ENCODE measurements around the gene UGT1A8.
"Not testable (repeated sequence)": the region's sequence is repeated elsewhere in the genome, so short reads cannot be mapped to it uniquely, and the experiment has no call there.

Gene UGT1A8

DNA sequence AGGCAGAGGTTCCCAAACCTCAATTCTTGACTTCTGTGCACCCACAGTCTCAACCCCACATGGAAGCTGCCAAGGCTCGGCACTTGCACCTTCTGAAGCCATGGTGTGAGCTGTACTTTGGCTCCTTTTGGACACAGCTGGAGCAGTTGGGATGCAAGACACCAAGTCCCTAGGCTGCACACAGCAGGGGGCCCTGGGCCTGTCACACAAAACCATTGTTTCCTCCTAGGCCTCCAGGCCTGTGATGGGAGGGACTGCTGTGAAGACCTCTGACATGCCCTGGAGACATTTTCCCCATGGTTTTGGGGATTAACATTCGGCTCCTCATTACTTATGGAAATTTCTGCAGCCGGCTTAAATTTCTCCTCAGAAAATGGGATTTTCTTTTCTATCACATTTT, 28.6 kb downstream of the UGT1A8 start:
- not testable (repeated sequence) for DNase-seq

DNA sequence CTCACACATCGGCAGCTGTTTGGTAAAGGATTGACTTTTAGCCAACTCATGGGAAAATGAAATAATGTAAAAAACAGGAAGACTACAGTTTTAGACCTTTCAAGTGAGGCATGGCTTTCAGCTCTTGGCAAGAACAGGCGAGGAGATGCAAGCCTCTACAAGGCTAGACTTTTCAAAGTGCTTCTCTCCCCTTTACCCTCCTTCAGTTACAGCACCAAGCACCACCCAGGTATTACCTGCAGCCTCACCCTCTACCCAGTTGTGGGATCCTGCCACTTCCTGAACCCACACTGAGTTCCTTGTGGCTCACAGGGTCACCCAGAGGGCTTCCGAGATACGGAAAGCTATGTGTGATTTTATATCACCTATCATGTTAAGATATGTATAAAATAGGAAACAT, 33.5 kb downstream of the UGT1A8 start:
- DNase-seq = no peak

DNA sequence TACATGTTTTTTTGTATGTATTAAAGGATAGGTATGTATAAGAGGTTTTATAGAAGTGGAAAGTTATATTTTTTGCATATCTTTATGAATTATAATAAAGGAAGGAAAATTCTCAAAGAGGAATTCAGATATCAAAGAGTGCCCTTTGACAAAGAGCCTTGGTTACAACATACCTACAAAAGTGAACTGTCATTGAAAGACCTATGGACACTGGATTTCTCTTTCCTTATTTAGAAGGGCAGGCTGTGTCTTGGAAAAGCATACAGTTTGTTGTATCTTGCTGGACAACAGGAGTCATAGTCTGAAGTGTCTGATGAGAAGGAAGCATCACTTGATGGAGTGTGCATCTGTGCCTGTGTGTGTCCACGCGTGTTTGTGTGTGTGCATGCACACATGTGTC, 34.0 kb downstream of the UGT1A8 start:
- DNase-seq = no peak

DNA sequence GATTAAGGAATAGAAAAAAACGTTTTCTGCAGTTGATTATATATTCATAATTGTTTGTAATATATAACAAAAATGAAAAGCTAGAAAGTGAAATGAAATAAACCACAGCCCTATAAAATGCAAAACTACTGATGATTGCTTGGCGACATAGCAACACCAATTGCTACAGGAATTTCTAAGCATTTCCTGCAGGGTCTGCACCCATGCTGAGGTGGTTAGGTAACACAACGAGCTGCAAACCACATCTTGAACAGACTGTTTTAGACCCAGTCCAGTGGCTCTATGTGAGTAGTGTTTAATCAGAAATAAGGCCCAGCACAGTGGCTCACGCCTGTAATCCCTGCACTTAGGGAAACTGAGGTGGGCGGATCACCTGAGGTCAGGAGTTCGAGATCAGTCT, 37.1 kb downstream of the UGT1A8 start:
- DNase-seq = no peak

DNA sequence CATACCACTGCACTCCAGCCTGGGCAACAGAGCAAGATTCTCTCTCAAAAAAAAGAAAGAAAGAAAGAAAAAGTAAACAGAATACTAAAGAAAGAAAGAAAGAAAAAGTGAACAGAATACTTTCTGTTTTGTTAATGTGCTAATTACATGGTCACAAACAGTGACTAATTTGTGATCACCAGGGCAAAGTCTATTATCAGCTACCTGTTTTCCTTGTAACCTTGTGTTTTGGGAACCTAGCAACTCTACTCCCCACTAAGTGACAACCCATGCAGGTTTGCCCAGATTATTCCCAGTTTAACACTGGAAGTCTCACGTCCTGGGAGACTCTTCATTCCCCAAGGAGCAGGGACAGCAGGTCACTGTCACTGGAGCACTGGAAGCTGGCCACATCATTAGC, 37.6 kb downstream of the UGT1A8 start:
- DNase-seq = no peak

DNA sequence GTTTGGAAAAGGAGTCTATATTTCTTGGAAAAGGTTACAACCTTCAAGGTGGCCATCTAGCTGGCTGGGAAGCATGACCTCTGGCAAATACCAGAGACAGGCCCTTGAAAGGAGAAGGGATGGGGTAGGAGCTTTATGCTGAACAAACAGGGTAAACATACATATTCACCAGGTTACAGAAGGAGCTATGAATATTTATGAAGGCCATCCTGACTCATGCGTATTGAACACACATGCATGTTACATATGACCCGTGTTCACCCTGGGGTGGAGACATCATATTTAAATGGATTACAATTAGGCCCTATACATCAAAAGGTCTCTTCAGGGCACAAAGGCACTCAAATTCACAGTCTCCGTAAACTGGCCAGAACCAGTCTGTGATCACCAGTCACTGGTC, 38.5 kb downstream of the UGT1A8 start:
- DNase-seq = not testable (repeated sequence)

DNA sequence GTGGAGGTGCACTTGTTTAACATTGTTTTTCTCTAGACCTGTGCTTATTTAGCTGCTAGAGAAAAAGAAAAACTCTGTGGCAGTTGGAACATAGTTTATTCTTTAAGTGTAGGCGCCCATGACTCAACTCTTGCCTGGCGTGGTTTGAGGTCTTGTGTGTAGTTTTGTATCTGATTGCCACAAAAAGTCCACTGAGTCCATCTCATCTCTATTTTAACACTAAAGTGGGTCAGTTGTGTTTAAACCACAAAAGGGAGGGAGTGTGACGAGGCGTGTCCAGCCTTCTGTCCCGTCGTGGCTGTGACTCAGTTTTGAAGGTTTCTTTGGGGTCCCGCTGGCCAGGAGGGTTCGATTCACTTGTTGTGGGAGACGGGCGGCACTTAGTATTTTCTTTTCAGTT, 39.0 kb downstream of the UGT1A8 start:
- no peak for DNase-seq

DNA sequence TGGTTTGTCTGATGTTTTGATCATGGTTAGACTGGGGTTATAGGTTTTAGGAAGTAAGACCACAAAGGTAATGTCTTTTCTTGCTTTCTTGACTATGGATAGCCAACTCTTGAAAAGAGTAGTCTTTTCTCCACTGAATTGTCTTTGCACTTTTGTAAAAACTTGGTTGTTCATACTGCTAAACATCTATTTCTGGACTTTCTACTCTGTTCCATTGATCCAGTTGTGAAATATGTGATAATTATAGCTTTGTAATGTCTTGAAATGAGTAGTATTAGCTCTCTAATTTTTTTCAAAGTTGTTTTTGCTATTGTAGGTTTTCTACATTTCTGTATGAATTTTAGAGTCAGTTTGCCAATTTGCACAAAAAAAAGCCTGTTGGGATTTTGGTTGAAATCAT, 41.2 kb downstream of the UGT1A8 start:
- DNase-seq = no peak

DNA sequence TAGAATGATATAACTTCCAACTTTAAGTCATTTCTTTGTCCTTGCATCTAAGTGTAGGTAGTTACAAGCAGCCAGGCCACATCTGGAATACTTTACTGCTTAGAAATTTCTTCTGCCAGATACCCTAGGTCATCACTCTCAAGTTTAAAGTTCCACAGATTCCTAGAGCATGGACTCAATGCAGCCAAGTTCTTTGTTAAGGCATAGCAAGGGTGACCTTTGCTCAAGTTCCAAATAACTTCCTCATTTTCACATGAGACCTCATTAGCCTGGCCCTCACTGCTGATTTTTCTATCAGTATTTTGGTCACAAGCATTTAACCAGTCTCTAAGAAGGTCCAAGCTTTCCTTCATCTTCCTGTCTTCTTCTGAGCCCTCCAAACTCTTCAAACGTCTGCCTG, 46.5 kb downstream of the UGT1A8 start:
- DNase-seq = no peak

DNA sequence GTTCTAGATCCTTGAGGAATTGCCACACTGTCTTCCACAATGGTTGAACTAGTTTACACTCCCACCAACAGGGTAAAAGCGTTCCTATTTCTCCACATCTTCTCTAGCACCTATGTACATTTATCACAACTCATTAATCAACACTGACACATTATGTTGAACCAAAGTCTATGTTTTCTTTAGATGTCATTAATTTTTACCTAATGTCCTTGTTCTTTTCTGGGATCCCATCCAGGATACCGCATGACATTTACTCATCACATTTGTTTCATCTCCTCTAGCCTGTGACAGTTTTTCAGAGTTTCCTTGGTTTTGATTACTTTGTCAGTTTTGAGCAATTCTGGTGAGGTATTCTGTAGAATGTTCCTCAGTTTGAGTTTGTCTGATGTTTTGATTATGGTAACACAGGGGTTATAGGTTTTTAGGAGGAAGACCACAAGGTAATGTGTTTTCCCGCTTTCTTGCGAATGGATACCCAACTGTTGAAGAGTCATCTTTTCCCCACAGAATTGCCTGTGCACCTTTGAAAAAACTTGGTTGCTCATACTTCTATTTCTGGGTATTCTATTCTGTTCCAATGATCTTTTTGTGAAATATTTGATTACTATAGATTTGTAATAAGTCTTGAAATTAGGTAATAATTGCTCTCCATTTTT, 51.3 kb downstream of the UGT1A8 start:
- DNase-seq = no peak

DNA sequence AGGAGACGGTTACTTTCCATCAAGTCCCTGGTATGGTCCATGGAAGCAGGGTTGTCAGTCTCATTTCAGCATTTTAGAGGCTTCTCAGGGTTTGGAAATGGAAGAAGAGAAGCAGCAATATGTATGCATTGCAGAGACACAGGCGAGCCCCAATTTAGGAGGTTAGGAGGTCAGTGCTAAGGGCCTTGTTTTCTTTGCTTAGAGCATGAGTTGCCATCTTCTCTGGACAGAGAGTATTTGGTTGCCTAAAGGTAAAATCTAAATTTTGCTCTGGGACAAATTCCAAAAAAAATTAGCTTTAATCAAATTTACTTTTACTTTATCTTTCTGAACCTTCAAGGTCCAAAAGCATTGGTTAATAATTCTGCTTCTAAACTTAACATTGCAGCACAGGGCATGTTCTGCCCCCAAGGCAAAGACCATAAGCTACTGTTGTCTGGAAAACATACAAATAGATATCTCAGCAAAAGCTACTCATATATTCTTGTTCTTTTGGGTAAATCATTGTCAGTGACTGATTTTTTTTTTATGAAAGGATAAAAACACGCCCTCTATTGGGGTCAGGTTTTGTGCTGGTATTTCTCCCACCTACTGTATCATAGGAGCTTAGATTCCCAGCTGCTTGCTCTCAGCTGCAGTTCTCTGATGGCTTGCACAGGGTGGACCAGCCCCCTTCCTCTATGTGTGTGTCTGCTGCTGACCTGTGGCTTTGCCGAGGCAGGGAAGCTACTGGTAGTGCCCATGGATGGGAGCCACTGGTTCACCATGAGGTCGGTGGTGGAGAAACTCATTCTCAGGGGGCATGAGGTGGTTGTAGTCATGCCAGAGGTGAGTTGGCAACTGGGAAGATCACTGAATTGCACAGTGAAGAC, 54.1 kb downstream of the UGT1A8 start, which contains the start of gene UGT1A9:
Gene UGT1A9 (plus strand): TSS at position 609 of the 872 bp plus-strand sequence. CDS start 37 bp downstream, at position 646.
- DNase-seq = no peak

DNA sequence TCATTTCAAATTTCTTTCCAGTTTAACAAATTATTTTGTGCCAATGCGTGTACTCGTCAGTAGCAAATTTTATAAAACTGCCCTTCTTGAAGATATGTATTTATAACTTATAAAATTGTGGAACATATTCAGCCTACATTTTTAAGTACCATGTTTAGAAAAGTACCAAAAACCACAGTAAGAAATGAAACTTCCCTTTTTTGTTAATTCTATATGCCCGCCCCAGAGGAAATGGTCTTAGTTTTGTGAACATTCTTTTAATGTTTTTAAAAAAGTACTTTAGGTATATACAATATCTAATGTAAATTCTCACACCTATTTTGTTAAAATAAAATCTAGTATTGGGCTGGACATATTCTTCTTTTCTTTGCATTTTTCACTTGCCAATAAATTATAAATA, 55.5 kb downstream of the UGT1A8 start:
- DNase-seq = no peak

DNA sequence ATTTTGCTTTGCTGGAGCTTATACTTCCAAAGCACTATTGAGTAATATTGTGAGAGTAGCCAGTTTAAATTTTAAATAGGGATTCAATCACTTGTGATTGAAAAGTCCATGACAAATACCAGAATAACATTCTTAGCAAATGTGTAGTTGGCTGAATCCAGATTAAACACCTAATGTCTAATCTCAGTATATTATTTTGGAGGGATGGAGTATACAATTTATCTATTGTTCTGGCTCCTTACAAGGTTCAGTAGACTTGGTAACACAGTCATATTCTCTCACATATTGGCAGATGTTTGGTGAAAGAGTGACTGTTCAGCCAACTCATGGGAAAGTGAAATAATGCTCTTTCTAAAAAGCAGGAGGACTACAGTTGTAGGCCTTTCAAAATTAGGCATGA, 56.5 kb downstream of the UGT1A8 start:
- no peak for DNase-seq

DNA sequence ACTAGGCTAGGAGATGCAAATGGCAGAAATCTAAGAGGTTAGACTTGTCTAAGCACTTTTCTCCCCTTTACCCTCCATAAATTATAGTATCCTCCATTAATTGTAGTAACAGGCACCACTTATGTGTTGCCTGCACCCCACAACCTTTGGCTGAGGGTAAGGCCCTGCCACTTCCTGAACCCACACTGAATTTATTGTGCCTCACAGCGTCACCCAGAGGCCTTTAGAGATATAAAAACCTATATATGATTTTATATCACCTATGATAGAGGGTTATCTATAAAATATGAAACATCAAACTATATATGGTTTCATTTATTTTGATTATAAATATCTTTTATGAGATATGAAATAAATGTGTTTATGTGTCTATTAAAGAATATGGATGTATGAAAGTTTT, 56.9 kb downstream of the UGT1A8 start:
- DNase-seq = no peak

DNA sequence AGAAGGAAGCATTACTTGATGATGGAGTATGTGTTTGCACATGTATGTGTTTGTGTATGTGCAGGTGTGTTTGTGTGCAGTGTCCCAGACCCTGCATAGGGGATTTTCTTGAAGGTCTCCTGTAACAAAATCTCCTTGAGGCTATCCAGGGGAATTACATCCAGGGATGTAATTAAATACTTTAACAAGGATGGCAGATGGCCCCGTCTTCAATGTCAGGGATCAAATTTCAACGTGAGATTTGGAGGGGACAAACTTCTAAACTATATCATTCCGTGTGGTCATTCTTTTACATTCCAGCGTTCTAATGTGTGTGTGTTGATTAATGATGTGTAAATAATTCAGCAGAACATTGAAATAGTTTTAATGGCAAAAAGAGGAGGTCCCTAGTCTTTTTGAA, 57.6 kb downstream of the UGT1A8 start:
- no peak for DNase-seq

DNA sequence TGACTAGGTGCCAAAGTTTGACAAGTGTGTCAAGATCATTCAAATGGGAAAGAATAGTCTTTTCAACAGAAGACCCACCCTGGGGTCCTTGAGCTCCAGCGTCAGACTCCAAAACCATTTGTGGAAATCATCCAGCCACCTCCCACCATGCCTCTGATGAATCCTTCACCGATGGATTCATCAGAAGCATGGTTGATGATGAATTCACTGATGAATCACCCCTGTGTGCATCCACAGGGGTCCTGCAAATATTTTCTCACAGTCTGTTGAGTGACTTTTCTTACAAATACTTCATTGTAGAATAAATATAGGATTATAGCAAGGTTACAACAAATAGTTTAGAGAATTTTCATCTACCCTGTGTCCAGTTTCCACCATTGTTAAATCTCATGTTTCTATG, 58.6 kb downstream of the UGT1A8 start:
- no peak for DNase-seq

DNA sequence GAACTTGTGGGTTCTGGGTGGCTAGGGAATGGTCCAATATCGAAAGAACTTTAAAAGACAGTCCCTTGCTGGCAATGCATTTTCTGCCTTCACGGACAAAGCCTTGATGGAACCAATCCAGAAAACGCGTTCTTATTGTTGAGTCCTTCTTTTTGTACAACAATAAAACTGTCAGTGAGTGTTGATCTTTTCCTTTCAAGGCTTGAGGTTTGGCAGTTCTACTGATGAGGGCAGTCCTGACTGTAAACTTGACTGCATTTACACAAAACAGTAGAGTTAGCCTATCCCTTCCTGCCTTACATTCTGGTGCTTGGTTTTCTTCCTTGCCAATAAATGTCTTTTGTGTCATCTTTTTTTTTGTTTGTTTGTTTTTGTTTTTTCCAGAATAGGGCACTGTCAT, 61.8 kb downstream of the UGT1A8 start:
- no peak for DNase-seq

DNA sequence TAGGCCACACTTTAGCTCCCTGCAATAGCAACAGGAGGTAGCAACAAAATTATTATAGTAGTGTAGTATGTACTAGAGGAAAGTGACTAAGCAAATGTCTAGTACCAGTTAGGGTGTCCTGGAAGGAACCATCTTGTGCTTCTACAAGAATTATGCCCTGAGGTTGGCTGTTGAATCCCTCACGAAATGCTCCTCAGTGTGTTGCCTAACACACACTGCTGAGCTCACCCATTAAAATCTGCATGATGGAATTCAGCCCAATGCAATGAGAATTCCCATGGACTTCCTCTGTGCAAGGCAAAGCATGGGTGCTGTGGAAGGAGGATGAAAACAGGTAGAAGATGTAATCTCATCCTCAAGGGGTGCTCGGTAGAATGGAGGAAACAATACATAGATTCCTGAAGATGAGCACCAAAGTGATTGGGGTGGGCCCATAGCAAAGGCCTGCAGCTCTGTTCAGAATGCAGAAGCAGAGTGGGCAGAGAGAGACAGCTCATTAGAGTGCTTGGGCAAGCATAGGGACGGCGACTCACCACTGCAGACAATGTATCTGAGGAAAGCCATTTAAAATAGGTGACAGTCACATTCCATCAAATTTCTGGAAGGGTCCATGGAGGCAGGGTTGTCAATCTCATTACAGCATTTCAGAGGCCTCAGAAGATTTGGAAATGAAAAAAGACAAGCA, 63.1 kb downstream of the UGT1A8 start:
- DNase-seq = no peak

DNA sequence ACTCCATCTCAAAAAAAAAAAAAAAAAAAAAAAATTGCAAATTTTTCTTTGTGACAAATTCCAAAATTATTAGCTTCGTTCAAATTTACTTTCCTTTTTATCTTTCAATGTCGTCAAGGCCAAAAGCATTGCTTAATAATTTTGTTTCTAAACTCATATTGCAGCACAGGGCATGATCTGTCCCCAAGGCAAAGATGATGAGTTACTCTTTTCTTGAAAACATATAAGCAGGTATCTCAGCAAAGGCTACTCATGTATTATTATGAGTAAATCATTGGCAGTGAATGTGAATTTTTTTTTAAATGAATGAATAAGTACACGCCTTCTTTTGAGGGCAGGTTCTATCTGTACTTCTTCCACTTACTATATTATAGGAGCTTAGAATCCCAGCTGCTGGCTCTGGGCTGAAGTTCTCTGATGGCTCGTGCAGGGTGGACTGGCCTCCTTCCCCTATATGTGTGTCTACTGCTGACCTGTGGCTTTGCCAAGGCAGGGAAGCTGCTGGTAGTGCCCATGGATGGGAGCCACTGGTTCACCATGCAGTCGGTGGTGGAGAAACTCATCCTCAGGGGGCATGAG, 64.2 kb downstream of the UGT1A8 start, which contains the start of gene UGT1A7:
Gene UGT1A7 (plus strand): TSS at position 381 of the 579 bp plus-strand sequence. CDS start 37 bp downstream, at position 418.
- DNase-seq = no peak

DNA sequence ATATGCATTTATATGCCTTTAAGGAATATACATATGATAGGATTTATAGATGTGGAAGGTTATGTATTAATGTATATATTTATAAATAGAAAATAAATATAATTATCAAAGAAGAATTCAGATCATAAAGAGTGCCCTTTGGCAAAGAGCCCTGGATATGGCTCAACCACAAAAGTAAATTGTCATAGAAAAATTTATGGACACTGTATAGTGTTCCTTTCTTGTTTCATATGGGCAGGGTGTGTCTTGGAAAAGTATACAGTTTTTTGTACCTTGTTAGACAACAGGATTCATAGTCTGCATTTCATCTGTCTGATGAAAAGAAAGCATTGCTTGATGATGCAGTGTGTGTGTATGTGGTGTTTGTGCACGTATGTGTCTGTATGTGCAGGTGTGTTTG, 67.2 kb downstream of the UGT1A8 start:
- DNase-seq = no peak

DNA sequence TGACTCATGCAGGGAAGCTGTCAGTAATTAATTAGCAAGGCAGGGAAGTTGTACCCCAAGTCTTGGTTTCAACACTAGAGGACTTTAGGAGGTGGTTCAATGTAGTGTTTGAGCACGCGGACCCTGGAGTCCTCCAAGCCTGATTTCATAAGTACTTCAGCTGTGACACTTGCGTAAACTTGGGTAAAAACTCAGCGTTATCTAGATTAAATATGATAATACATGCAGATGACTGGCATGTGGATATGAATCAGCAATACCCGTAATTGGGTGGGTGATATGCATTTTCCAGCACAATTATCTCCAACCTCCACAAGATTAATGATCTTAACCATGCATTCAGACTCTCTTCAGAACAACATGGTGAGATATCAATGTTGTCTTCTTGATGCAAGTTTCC, 69.5 kb downstream of the UGT1A8 start:
- no peak for DNase-seq

DNA sequence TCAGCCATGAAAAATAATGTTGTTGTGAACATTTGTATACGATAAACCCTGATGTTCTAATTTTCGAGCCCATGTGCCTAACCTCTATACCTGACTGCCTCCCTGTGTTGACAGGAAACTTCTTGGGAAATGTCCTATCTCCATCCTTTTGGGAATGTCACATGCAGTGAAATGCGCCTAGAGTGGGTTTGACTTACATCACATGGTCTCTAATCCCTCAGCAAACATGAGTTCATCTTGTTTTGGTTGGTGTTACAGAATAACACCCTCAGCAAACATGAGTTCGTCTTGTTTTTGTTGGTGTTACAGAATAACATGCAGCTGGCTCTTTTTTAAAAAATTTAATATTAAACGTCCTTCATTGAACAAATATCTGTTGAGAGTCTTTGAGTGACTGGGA, 70.9 kb downstream of the UGT1A8 start:
- DNase-seq = no peak

DNA sequence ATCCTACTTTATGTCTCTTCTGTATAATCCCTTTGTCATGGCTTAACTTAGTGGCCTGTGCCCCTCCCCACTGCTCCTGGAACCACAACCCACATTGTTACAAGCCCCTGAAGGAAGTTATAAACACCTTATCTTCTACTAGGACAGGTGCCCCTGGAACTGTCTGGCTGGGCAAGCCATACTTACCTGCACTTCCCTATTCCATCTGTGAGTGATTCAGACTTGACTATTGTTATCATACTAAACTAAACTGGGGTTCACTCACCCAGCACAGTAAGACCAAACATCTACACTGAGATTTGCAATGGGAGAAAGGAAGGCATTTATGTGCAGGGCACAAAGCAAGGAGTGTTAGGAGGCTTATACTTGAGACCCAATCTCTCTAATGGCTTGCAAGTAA, 71.6 kb downstream of the UGT1A8 start:
- no peak for DNase-seq
